Measurements from ENCODE around the gene RTL1. TPM values are rescaled to one million over a fixed set of nuclear protein-coding genes. Genes with fewer than 3 reads are reported as not detected.

The RTL1 gene
- total RNA-seq, 4 donors from 2014 or later: 0.31 TPM; not detected in 3

DNA sequence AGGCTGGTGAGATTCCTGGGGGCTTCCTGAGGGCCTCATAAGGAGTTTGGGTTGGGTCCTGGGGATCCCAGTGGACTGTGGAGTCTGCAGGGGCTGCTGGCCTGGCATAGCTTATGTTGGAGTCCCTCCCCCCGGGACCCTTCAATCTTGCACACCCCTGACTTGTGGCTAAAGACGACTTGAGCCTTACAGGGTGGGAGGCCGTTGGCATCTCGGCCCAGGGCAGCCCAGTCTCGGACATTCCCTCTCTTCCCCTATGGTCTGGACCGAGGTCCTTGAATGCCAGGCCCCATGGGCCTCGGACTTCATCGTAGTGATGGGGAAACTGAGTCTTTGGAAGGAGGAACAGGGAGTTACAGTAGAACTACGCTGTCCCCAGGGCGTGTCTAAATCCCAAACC, 12.5 kb downstream of the RTL1 start:
- Histone ChIP-seq H3K36me3 (no peaks in the 10 kb centered on the region), H3K27ac (no peak overlapping the region), H3K27me3 (peaks cover 41% of the 10 kb centered on the region), H3K4me3 (no peak overlapping the region), H3K4me1 (no peaks in the 10 kb centered on the region), H3K9me3 (no peaks in the 10 kb centered on the region)
- TF ChIP-seq POLR2A (IDR thresholded peaks at IDR 0.05) (no peak), POLR2AphosphoS5 (IDR thresholded peaks at IDR 0.05) (no peak), EP300 (IDR thresholded peaks at IDR 0.05) (no peak)
- TF ChIP-seq, protein P1, sequence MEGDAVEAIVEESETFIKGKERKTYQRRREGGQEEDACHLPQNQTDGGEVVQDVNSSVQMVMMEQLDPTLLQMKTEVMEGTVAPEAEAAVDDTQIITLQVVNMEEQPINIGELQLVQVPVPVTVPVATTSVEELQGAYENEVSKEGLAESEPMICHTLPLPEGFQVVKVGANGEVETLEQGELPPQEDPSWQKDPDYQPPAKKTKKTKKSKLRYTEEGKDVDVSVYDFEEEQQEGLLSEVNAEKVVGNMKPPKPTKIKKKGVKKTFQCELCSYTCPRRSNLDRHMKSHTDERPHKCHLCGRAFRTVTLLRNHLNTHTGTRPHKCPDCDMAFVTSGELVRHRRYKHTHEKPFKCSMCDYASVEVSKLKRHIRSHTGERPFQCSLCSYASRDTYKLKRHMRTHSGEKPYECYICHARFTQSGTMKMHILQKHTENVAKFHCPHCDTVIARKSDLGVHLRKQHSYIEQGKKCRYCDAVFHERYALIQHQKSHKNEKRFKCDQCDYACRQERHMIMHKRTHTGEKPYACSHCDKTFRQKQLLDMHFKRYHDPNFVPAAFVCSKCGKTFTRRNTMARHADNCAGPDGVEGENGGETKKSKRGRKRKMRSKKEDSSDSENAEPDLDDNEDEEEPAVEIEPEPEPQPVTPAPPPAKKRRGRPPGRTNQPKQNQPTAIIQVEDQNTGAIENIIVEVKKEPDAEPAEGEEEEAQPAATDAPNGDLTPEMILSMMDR (IDR thresholded peaks at IDR 0.05): no peak
- 82% methylated on average over 2 of the region's 10 CpGs; no CpG with 5 or more reads in 1 of the 2 donors for WGBS, 2 donors (ENCODE audit: low coverage in 1 of 2)
- no peak for ATAC-seq

- Histone ChIP-seq H3K4me1 (no peaks in the 10 kb centered on the region), H3K27ac (no peak overlapping the region), H3K4me3 (no peak overlapping the region), H3K27me3 (peaks cover 35% of the 10 kb centered on the region), H3K9me3 (no peaks in the 10 kb centered on the region), H3K36me3 (no peaks in the 10 kb centered on the region)
- 71 to 95% methylated on average over 2 to 4 of the region's 8 CpGs for WGBS, 2 donors (ENCODE audit: low coverage in 1 of 2)
- no peak for ATAC-seq
- no peak for TF ChIP-seq POLR2A (IDR thresholded peaks at IDR 0.05)
- no peak for TF ChIP-seq EP300 (IDR thresholded peaks at IDR 0.05)
- TF ChIP-seq POLR2AphosphoS5 (IDR thresholded peaks at IDR 0.05): no peak
- TF ChIP-seq, protein P1 (IDR thresholded peaks at IDR 0.05): no peak
Observed at GRCh38 chr14:100890061-100890850, 13.3 kb downstream of the RTL1 start.

DNA sequence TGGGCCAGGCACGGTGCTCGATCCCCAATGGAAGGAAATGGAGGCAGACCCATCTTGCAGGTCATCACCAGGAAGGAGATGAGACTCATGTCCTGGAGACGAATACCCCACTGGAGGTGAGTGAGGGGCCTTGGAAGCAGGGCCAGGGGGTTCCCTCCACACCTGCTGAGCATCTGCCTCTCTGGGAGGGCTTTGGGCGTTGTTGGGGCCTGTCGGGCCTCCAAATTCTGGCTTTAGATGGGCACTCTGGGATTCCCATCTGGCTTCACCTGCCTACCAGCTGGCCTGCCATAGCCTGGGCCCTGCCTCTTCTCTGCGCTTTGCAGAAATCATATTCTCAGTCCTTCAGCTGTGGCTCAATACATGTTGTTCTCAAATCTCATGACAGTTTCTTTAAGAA, 13.9 kb downstream of the RTL1 start:
- WGBS, 2 donors (ENCODE audit: low coverage in 1 of 2): 100% methylated on average over 1 of the region's 6 CpGs
- peaks cover 29% of the 10 kb centered on the region for H3K27me3 ChIP-seq
- TF ChIP-seq, protein P1 (IDR thresholded peaks at IDR 0.05): no peak
- no peak for TF ChIP-seq EP300 (IDR thresholded peaks at IDR 0.05)
- no peak for TF ChIP-seq POLR2A (IDR thresholded peaks at IDR 0.05)
- TF ChIP-seq POLR2AphosphoS5 (IDR thresholded peaks at IDR 0.05): no peak
- H3K9me3 ChIP-seq: no peaks in the 10 kb centered on the region
- no peak overlapping the region for H3K27ac ChIP-seq
- ATAC-seq: no peak
- H3K4me1 ChIP-seq: no peaks in the 10 kb centered on the region
- no peak overlapping the region for H3K4me3 ChIP-seq
- no peaks in the 10 kb centered on the region for H3K36me3 ChIP-seq

DNA sequence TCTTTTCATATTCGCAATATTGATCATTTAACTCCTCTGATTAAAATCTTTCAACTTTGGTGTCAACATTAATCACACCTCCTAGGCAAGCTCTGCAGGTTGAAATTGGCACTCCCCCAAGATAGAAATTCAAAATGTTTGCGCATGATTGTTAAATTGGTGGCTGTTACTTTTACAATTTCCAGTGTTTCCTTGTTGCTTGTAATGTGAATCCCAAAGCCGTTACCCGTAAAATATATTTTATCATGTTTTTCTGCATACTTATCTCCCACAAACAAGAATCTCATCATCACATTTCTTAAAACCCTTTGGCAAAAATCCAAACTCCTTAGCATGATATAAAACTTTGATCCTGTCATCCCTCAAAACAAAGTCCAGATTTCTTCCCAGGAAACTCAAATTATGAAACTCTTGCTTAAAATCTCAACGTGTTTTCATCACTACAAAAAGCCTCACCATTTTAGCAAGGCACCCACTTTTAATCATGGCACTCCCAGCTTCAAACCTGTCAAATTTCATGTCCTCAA, 14.7 kb downstream of the RTL1 start:
- WGBS, 2 donors (ENCODE audit: low coverage in 1 of 2): 64 to 80% methylated on average over 5 of the region's 5 CpGs
- Histone ChIP-seq H3K36me3 (no peaks in the 10 kb centered on the region), H3K4me1 (no peaks in the 10 kb centered on the region), H3K4me3 (no peak overlapping the region), H3K27ac (no peak overlapping the region), H3K9me3 (no peaks in the 10 kb centered on the region), H3K27me3 (peaks cover 26% of the 10 kb centered on the region)
- no peak for ATAC-seq
- TF ChIP-seq POLR2AphosphoS5 (IDR thresholded peaks at IDR 0.05) (no peak), EP300 (IDR thresholded peaks at IDR 0.05) (no peak), POLR2A (IDR thresholded peaks at IDR 0.05) (no peak)
- TF ChIP-seq, protein P1 (IDR thresholded peaks at IDR 0.05): no peak

Measured in gastroesophageal sphincter (tissue), 4 donors.